Duodenal mucosa (tissue), 2 donors: ENCODE results near the gene DHTKD1.

Experiments
- H3K27ac ChIP-seq: one replicate; pipeline ENCODE4 v1.7.0; 2013; ENCODE audit warnings: low read depth, low read length
- H3K27me3 ChIP-seq, 2 donors: one replicate each; pipeline ENCODE4 v1.7.0; 2013; ENCODE audit warnings: low read length in 2 of 2, control low read depth in 1 of 2; ENCODE audit not compliant: insufficient read depth in 2 of 2, control insufficient read depth in 1 of 2
- H3K36me3 ChIP-seq, 2 donors: one replicate each; pipeline ENCODE4 v1.7.0; 2013; ENCODE audit warnings: low read length in 2 of 2, control low read depth in 1 of 2; ENCODE audit not compliant: insufficient read depth in 2 of 2, control insufficient read depth in 1 of 2
- H3K4me1 ChIP-seq, 2 donors: one replicate each; pipeline ENCODE4 v1.7.0; 2013; ENCODE audit warnings: low read length in 2 of 2, control low read depth in 1 of 2; ENCODE audit not compliant: insufficient read depth in 2 of 2, control insufficient read depth in 1 of 2
- H3K4me3 ChIP-seq, 2 donors: one replicate each; pipeline ENCODE4 v1.7.0; 2013; ENCODE audit warnings: low read length in 2 of 2, low read depth in 1 of 2
- H3K9ac ChIP-seq, 2 donors: one replicate each; pipeline ENCODE4 v1.7.0; 2013; ENCODE audit warnings: low read length in 2 of 2, low read depth in 1 of 2
- H3K9me3 ChIP-seq, 2 donors: one replicate each; pipeline ENCODE4 v1.7.0; 2013; ENCODE audit warnings: low read length in 2 of 2, control low read depth in 1 of 2; ENCODE audit not compliant: control insufficient read depth in 1 of 2

Gene DHTKD1

GRCh38 chr10:12097791-12098190 is 29.0 kb downstream of the DHTKD1 start:
- H3K27me3 ChIP-seq = no peaks in the 10 kb centered on the region
- H3K36me3 ChIP-seq = peaks cover 9 to 37% of the 10 kb centered on the region in 2 donors
- H3K27ac ChIP-seq = no peak overlapping the region
- H3K4me3 ChIP-seq = no peak overlapping the region
- no peaks in the 10 kb centered on the region for H3K4me1 ChIP-seq
- no peak overlapping the region for H3K9ac ChIP-seq
- no peaks in the 10 kb centered on the region for H3K9me3 ChIP-seq

GRCh38 chr10:12098966-12099365 is 30.2 kb downstream of the DHTKD1 start:
- Histone ChIP-seq H3K4me1 (no peaks in the 10 kb centered on the region), H3K36me3 (peaks cover 13 to 42% of the 10 kb centered on the region in 2 donors), H3K27ac (no peak overlapping the region), H3K9ac (no peak overlapping the region), H3K27me3 (no peaks in the 10 kb centered on the region), H3K9me3 (no peaks in the 10 kb centered on the region), H3K4me3 (no peak overlapping the region)

GRCh38 chr10:12103802-12104201 is 35.0 kb downstream of the DHTKD1 start:
- no peaks in the 10 kb centered on the region for H3K4me1 ChIP-seq

GRCh38 chr10:12107781-12108180 is 39.0 kb downstream of the DHTKD1 start:
- peaks cover 11 to 49% of the 10 kb centered on the region in 2 donors for H3K36me3 ChIP-seq
- no peak overlapping the region for H3K4me3 ChIP-seq
- H3K27ac ChIP-seq = no peak overlapping the region
- no peak overlapping the region for H3K9ac ChIP-seq
- no peaks in the 10 kb centered on the region for H3K4me1 ChIP-seq
- no peaks in the 10 kb centered on the region for H3K9me3 ChIP-seq
- no peaks in the 10 kb centered on the region for H3K27me3 ChIP-seq

More at GRCh38 chr10:12103802-12104201, 35.0 kb downstream of the DHTKD1 start:
- H3K36me3 ChIP-seq = peaks cover 21 to 47% of the 10 kb centered on the region in 2 donors
- no peaks in the 10 kb centered on the region for H3K27me3 ChIP-seq
- H3K4me3 ChIP-seq = no peak overlapping the region
- no peak overlapping the region for H3K9ac ChIP-seq
- no peaks in the 10 kb centered on the region for H3K9me3 ChIP-seq
- no peak overlapping the region for H3K27ac ChIP-seq

GRCh38 chr10:12109286-12109685 is 40.5 kb downstream of the DHTKD1 start:
- peaks cover 8 to 43% of the 10 kb centered on the region in 2 donors for H3K36me3 ChIP-seq

GRCh38 chr10:12111528-12111927 is 42.8 kb downstream of the DHTKD1 start:
- Histone ChIP-seq H3K4me1 (no peaks in the 10 kb centered on the region), H3K27ac (no peak overlapping the region), H3K9ac (no peak overlapping the region), H3K9me3 (no peaks in the 10 kb centered on the region), H3K4me3 (no peak overlapping the region), H3K36me3 (peaks cover 5 to 36% of the 10 kb centered on the region in 2 donors), H3K27me3 (no peaks in the 10 kb centered on the region)

More at GRCh38 chr10:12109286-12109685, 40.5 kb downstream of the DHTKD1 start:
- H3K27ac ChIP-seq = no peak overlapping the region
- H3K4me1 ChIP-seq = no peaks in the 10 kb centered on the region
- no peaks in the 10 kb centered on the region for H3K9me3 ChIP-seq
- no peak overlapping the region for H3K9ac ChIP-seq
- H3K27me3 ChIP-seq = no peaks in the 10 kb centered on the region
- H3K4me3 ChIP-seq = no peak overlapping the region

- Histone ChIP-seq H3K4me1 (no peaks in the 10 kb centered on the region), H3K4me3 (no peak overlapping the region), H3K27me3 (no peaks in the 10 kb centered on the region), H3K9me3 (no peaks in the 10 kb centered on the region), H3K36me3 (peaks cover 0 to 36% of the 10 kb centered on the region in 2 donors), H3K9ac (no peak overlapping the region), H3K27ac (no peak overlapping the region)
Observed at GRCh38 chr10:12113627-12114026, 44.9 kb downstream of the DHTKD1 start.

- H3K36me3 ChIP-seq = peaks cover 0 to 20% of the 10 kb centered on the region in 2 donors
- H3K9ac ChIP-seq = no peak overlapping the region
- no peak overlapping the region for H3K27ac ChIP-seq
- no peaks in the 10 kb centered on the region for H3K9me3 ChIP-seq
- no peak overlapping the region for H3K4me3 ChIP-seq
- H3K27me3 ChIP-seq = no peaks in the 10 kb centered on the region
- no peaks in the 10 kb centered on the region for H3K4me1 ChIP-seq
Observed at GRCh38 chr10:12121673-12122072, 52.9 kb downstream of the DHTKD1 start.

- H3K9me3 ChIP-seq = no peaks in the 10 kb centered on the region
- peak within 1 kb of the TSS; percentile 93 for H3K27ac ChIP-seq
- H3K9ac ChIP-seq = peak within 1 kb of the TSS; percentile 78 to 87
- peaks cover 4 to 5% of the 10 kb centered on the region in 2 donors for H3K4me1 ChIP-seq
- H3K4me3 ChIP-seq = peak within 1 kb of the TSS; percentile 77 to 86
- no peaks in the 10 kb centered on the region for H3K27me3 ChIP-seq
- H3K36me3 ChIP-seq = peaks cover 0 to 3% of the 10 kb centered on the region in 2 donors
Observed at GRCh38 chr10:12129222-12130111, 60.7 kb downstream of the DHTKD1 start, which contains the start of gene SEC61A2. Gene SEC61A2, plus strand, starts transcription at chr10:12129677. Its CDS starts 111 bp downstream, at chr10:12129788.

GRCh38 chr10:12130237-12130872 is 61.6 kb downstream of the DHTKD1 start:
- H3K36me3 ChIP-seq = peaks cover 0 to 3% of the 10 kb centered on the region in 2 donors
- H3K9ac ChIP-seq = peak overlapping the region; percentile 60 to 77
- peaks cover 4 to 5% of the 10 kb centered on the region in 2 donors for H3K4me1 ChIP-seq
- H3K9me3 ChIP-seq = no peaks in the 10 kb centered on the region
- H3K4me3 ChIP-seq = peak overlapping the region; percentile 77 to 83
- H3K27ac ChIP-seq = no peak overlapping the region
- H3K27me3 ChIP-seq = no peaks in the 10 kb centered on the region
